Measurements from ENCODE around the gene HSPB1. TPM values are rescaled to one million over a fixed set of nuclear protein-coding genes. Genes with fewer than 3 reads are reported as not detected.

HSPB1 gene
- total and polyA plus RNA-seq, 11 donors: 822 to 5,278 (median 2,076) TPM

- ATAC-seq: peak in 2 of 4 donors; percentile 15 to 27
- H3K36me3 ChIP-seq: no peaks in the 10 kb centered on the region
- intact Hi-C loops (cut with DNase I): no loop called here
These were observed 21.3 kb upstream of the HSPB1 start for GRCh38 chr7:76281006-76281705.

DNA sequence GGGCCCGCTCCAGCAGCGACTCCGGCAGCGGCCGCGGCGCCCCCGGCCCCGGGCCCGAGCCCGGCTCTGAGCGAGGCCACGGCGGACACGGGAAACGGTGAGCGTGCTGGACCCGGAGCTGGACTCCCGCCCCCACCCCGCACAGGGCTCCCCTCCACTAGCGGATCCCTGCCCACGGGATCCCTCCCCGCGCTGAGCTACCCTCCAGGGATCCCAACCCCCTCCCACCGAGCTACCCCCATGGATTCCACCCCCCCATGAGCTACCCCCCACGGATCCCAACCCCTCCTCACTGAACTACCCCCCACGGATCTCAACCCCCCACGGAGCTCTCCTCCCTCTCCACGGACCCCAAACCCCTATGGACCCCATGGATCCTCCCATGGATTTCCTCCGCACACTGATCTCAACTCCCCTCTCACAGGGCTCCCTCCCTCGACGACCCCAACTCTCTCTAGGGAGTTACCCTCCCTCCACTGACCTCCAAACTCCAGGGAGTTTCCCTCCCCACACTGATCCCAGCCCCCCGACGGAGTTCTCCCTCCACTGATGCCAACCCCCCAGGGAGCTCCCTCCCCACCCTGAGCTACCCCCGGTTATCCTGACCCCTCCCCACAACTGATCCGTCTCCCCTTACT is 20.6 kb upstream of the HSPB1 start:
- TF ChIP-seq, protein P1, sequence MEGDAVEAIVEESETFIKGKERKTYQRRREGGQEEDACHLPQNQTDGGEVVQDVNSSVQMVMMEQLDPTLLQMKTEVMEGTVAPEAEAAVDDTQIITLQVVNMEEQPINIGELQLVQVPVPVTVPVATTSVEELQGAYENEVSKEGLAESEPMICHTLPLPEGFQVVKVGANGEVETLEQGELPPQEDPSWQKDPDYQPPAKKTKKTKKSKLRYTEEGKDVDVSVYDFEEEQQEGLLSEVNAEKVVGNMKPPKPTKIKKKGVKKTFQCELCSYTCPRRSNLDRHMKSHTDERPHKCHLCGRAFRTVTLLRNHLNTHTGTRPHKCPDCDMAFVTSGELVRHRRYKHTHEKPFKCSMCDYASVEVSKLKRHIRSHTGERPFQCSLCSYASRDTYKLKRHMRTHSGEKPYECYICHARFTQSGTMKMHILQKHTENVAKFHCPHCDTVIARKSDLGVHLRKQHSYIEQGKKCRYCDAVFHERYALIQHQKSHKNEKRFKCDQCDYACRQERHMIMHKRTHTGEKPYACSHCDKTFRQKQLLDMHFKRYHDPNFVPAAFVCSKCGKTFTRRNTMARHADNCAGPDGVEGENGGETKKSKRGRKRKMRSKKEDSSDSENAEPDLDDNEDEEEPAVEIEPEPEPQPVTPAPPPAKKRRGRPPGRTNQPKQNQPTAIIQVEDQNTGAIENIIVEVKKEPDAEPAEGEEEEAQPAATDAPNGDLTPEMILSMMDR (IDR thresholded peaks at IDR 0.05): no peak
- TF ChIP-seq POLR2A (IDR thresholded peaks at IDR 0.05): no peak
- intact Hi-C loops (cut with DNase I): no loop called here
- Histone ChIP-seq H3K9me3 (no peaks in the 10 kb centered on the region), H3K4me1 (peaks cover 0 to 22% (median 0%) of the 10 kb centered on the region in 12 donors), H3K36me3 (no peaks in the 10 kb centered on the region), H3K27me3 (peaks cover 0 to 32% (median 11%) of the 10 kb centered on the region in 9 donors), H3K27ac (no peak overlapping the region), H3K4me3 (peak overlapping the region in 11 of 12 donors; percentile 27 to 68 (median 54))
- ATAC-seq (no peak), DNase-seq (no peak)
- WGBS, 4 donors: 2 to 9% (median 5%) methylated on average over 11 to 36 of the region's 36 CpGs

More at GRCh38 chr7:76281006-76281705, 21.3 kb upstream of the HSPB1 start:
- Histone ChIP-seq H3K27ac (no peak overlapping the region), H3K4me1 (peaks cover 0 to 22% (median 0%) of the 10 kb centered on the region in 12 donors), H3K27me3 (peaks cover 0 to 34% (median 11%) of the 10 kb centered on the region in 9 donors), H3K9me3 (no peaks in the 10 kb centered on the region), H3K4me3 (peak overlapping the region in 10 of 12 donors; percentile 22 to 68 (median 47))
- no peak for DNase-seq
- WGBS, 4 donors: 3 to 5% (median 3%) methylated on average over 42 to 63 of the region's 63 CpGs
- no peak for TF ChIP-seq POLR2A (IDR thresholded peaks at IDR 0.05)
- TF ChIP-seq, protein P1 (IDR thresholded peaks at IDR 0.05): no peak

- Histone ChIP-seq H3K36me3 (no peaks in the 10 kb centered on the region), H3K4me1 (peaks cover 0 to 22% (median 0%) of the 10 kb centered on the region in 12 donors), H3K27ac (peak overlapping the region in 4 of 12 donors; percentile 16 to 59 (median 30)), H3K27me3 (peaks cover 0 to 30% (median 11%) of the 10 kb centered on the region in 9 donors), H3K9me3 (no peaks in the 10 kb centered on the region), H3K4me3 (peak overlapping the region; percentile 17 to 68 (median 54))
- DNase-seq: peak in 3 of 5 donors; percentile 48 to 58 (median 55)
- intact Hi-C loops (cut with DNase I): no loop called here
- 2 to 5% (median 4%) methylated on average over 16 to 98 of the region's 98 CpGs for WGBS, 4 donors
- TF ChIP-seq, protein P1 (IDR thresholded peaks at IDR 0.05): no peak
- TF ChIP-seq POLR2A (IDR thresholded peaks at IDR 0.05): peak in 1 of 2 donors; percentile 22
- ATAC-seq: peak; percentile 29 to 80 (median 50)
These were observed 19.9 kb upstream of the HSPB1 start for GRCh38 chr7:76282344-76283253.
